Vagina (tissue), 2 donors: ENCODE data around the gene DGCR2. TPM values are rescaled to one million over a fixed set of nuclear protein-coding genes. Genes with fewer than 3 reads are reported as not detected.

Experiments
- DNase-seq, 2 donors: peaks; one replicate each; pipeline ENCODE4 v3.0.0-alpha.2; 2017; ENCODE audit errors: extremely low spot score in 2 of 2
- H3K27ac ChIP-seq: fragments of 200-600 bp; sonication (generic); one replicate; pipeline ENCODE4 v1.5.1; 2019
- H3K27me3 ChIP-seq: fragments of 200-600 bp; sonication (generic); one replicate; pipeline ENCODE4 v1.5.1; 2019
- H3K36me3 ChIP-seq, 2 donors: fragments of 200-600 bp; sonication (generic); one replicate each; pipeline ENCODE4 v1.5.1; 2017 to 2019
- H3K4me1 ChIP-seq: fragments of 200-600 bp; sonication (generic); one replicate; pipeline ENCODE4 v1.5.1; 2019
- H3K4me3 ChIP-seq, 2 donors: fragments of 200-600 bp; sonication (generic); 1 replicate in 1 of 2; 2 replicates in 1 of 2; pipeline ENCODE4 v1.5.1; 2016 to 2019
- H3K9me3 ChIP-seq: fragments of 200-600 bp; sonication (generic); one replicate; pipeline ENCODE4 v1.5.1; 2019
- CTCF ChIP-seq, 3 experiments: fragments of 450-650 bp in 2 of 3; fragments of 200-600 bp in 1 of 3; sonication (generic) in 1 of 3; IDR thresholded peaks; one replicate each; pipeline ENCODE4 v1.5.1; 2017 to 2019; ENCODE audit warnings: antibody characterized with exemption in 3 of 3, mild to moderate bottlenecking in 2 of 3, moderate library complexity in 2 of 3
- POLR2A ChIP-seq, 2 donors: fragments of 450-650 bp; IDR thresholded peaks; one replicate each; pipeline ENCODE4 v1.6.1; 2017; ENCODE audit warnings: antibody characterized with exemption in 2 of 2, mild to moderate bottlenecking in 2 of 2, moderate library complexity in 2 of 2
- POLR2AphosphoS5 ChIP-seq, 2 donors: sonication (generic); formaldehyde crosslinking; IDR thresholded peaks; one replicate each; pipeline ENCODE4 v1.9.0; 2017; ENCODE audit warnings: antibody characterized with exemption in 2 of 2, mild to moderate bottlenecking in 2 of 2, low read depth in 1 of 2; ENCODE audit not compliant: insufficient read depth in 1 of 2
- intact Hi-C: fragments of 100-400 bp; cut with DNase I; formaldehyde crosslinking; loops from one replicate; pipeline ENCODE4 v1.15.1; 2023
- total RNA-seq: library from RNA; depleted of rRNA; stranded (reverse); fragments of >200 nt; gene quantifications from one replicate; pipeline ENCODE4 v1.2.3, GENCODE V29; 2016

Gene DGCR2
- 66.3 TPM for total RNA-seq

DNA sequence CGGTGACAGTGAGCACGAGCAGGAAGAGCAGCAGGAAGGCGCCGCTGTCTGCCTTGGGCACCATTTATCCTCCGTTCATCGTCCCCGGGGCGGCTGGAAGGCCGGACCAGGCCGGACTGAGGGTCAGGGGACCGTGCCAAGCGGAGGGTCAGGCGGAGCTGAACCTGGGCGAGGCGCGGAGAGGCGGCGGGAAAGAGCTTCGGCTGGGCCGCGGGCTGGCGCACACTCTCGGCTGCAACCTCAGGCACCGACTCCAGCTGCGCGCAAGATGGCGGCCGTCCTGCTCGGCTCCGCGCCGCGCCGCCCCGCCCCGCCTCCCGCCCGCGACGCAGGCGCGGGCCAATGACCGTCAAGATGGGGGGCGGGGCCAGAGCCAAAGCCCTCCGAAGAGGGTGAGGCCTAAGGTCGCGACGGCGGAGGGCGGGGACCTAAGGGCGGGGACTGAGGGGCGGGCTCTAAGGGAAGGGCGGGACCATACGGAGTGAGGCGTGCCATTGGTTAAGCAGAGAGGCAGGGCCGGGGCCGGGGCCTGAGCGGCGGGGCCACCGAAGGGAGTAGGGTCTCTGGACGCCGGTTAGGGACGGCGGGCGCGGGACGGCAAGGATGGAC is at the start of gene DGCR2:
TSS of gene DGCR2 (minus strand) at position 270 of the 609 bp plus-strand sequence. CDS start at position 64, 206 bp downstream.
- Histone ChIP-seq H3K27me3 (no peaks in the 10 kb centered on the region), H3K27ac (peak within 1 kb of the TSS; percentile 95), H3K4me3 (peak within 1 kb of the TSS; percentile 99 to 100), H3K36me3 (no peaks in the 10 kb centered on the region), H3K4me1 (peaks cover 58% of the 10 kb centered on the region), H3K9me3 (no peaks in the 10 kb centered on the region)
- intact Hi-C loops = no loop called here
- TF ChIP-seq POLR2A (IDR thresholded peaks at IDR 0.05) = peak in 1 of 2 donors; percentile 72
- TF ChIP-seq CTCF (IDR thresholded peaks at IDR 0.05) = no peak
- peak in 1 of 2 donors; percentile 75 for TF ChIP-seq POLR2AphosphoS5 (IDR thresholded peaks at IDR 0.05; ENCODE audit: insufficient read depth in 1 of 2, low read depth in 1 of 2)
- no peak for DNase-seq

GRCh38 chr22:19169947-19170318 is 47.7 kb upstream of the DGCR2 start:
- peaks cover 54% of the 10 kb centered on the region for H3K4me1 ChIP-seq

DNA sequence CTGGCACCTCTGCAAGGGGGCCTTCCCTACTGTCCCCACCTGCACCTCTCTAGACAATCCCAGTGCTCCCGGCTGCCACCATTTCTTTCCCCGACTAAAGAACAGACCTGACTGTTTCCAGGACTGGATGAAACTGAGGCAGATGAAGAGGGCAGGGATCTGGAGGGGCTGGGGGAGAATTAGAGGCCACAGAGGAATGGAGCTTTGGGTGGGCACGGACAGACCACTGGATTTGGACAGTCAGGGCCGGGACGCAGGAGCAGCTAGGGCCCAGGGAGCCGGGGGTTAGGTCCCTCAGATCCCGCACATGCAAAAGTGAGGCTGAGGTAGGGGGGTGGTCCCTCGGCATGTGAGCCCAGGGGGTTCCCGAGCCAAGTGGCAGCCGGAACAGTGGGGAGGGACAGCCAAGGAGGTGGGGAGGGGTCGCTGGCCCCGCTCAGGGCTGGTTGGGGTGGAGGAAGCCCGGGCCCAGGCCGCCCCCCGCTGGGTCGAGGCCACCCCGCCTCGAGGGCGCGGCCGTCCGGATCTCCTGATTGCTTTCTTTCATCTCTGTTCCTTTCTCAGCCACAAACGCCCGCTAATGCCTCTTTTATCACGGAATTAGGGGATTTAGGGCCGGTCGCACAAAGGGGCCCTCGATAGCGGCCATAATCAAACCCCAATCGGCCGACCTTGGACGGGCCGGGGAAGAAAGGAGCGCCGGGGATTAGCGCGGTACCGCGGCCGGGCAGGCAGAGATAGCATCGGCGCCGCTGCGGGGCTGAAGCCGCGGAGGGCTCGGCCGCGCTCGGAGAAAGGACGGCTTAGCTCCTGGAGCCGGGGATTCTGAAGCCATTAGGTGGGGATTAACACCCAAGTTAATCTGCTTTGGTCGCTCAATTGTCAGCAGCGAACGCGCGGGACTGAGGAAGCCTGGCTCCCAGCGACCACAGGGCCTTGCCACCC is 47.1 kb upstream of the DGCR2 start:
- Histone ChIP-seq H3K36me3 (no peaks in the 10 kb centered on the region), H3K4me1 (peaks cover 47% of the 10 kb centered on the region), H3K9me3 (no peaks in the 10 kb centered on the region), H3K4me3 (peak overlapping the region; percentile 28 to 45), H3K27ac (no peak overlapping the region), H3K27me3 (no peaks in the 10 kb centered on the region)
- intact Hi-C loops = no loop called here
- no peak for DNase-seq
- TF ChIP-seq POLR2AphosphoS5 (IDR thresholded peaks at IDR 0.05; ENCODE audit: insufficient read depth in 1 of 2, low read depth in 1 of 2) = no peak
- TF ChIP-seq CTCF (IDR thresholded peaks at IDR 0.05) = no peak
- TF ChIP-seq POLR2A (IDR thresholded peaks at IDR 0.05) = no peak

More at GRCh38 chr22:19169947-19170318, 47.7 kb upstream of the DGCR2 start:
- Histone ChIP-seq H3K4me3 (peak overlapping the region; percentile 28 to 45), H3K27me3 (no peaks in the 10 kb centered on the region), H3K27ac (no peak overlapping the region), H3K9me3 (no peaks in the 10 kb centered on the region), H3K36me3 (no peaks in the 10 kb centered on the region)
- DNase-seq = no peak
- intact Hi-C loops = no loop called here
- TF ChIP-seq POLR2A (IDR thresholded peaks at IDR 0.05) = no peak
- TF ChIP-seq POLR2AphosphoS5 (IDR thresholded peaks at IDR 0.05; ENCODE audit: insufficient read depth in 1 of 2, low read depth in 1 of 2) = no peak
- TF ChIP-seq CTCF (IDR thresholded peaks at IDR 0.05) = no peak

DNA sequence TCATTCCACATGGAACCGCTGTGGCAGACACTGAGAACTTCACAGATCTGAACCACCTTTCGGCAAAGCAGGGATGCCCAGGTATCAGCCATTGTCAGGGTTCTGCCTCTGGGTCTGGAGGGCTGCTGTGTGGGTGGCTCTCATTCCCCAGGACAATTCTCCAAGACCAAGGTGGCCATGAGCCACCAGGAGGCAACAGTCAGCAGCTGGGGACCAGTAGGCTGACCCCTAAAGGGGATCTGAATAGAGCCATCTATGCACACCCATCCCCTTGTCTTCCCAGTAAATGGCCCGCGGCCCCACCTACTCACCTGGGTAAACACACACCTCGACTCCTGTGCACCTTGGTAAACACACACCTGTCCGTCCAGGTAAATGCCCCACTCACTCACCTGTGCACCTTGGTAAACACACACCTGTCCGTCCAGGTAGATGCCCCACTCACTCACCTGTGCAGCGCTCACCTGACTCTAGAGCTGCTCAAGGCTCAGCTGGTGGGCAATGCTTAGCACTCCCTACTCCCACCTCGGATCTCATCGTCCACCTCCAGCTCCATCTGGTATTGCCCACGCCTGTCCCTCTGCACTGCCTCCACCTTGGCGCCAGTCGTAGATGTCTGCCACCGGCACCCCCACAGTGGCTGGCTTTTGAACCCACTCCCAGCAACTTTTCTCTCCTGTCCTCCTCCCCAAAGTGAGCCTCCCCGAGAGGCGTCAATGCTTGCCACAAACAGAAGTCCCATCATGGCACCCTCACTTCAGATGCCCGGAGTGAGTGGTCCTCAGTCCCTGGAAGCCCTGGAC is 46.1 kb upstream of the DGCR2 start:
- H3K4me3 ChIP-seq = no peak overlapping the region
- no peaks in the 10 kb centered on the region for H3K9me3 ChIP-seq
- H3K36me3 ChIP-seq = no peaks in the 10 kb centered on the region
- no peak for DNase-seq
- intact Hi-C loops = no loop called here
- no peaks in the 10 kb centered on the region for H3K27me3 ChIP-seq
- TF ChIP-seq POLR2AphosphoS5 (IDR thresholded peaks at IDR 0.05; ENCODE audit: insufficient read depth in 1 of 2, low read depth in 1 of 2) = no peak
- no peak for TF ChIP-seq POLR2A (IDR thresholded peaks at IDR 0.05)
- TF ChIP-seq CTCF (IDR thresholded peaks at IDR 0.05) = no peak
- H3K4me1 ChIP-seq = peaks cover 37% of the 10 kb centered on the region
- no peak overlapping the region for H3K27ac ChIP-seq
